PC-9 (cell line): Measurements from ENCODE around the gene PLEKHM2.

Experiments used
- CTCF ChIP-seq: fragments of 200-600 bp; sonication (generic); conservative IDR thresholded peaks from 2 replicates; pipeline ENCODE4 v1.6.1; 2017; ENCODE audit warnings: mixed run types, antibody characterized with exemption, mild to moderate bottlenecking, moderate library complexity
- EZH2 ChIP-seq: fragments of 200-600 bp; sonication (generic); IDR thresholded peaks from 2 replicates; pipeline ENCODE4 v1.8.0; 2017; ENCODE audit warnings: antibody characterized with exemption, low read depth

DNA sequence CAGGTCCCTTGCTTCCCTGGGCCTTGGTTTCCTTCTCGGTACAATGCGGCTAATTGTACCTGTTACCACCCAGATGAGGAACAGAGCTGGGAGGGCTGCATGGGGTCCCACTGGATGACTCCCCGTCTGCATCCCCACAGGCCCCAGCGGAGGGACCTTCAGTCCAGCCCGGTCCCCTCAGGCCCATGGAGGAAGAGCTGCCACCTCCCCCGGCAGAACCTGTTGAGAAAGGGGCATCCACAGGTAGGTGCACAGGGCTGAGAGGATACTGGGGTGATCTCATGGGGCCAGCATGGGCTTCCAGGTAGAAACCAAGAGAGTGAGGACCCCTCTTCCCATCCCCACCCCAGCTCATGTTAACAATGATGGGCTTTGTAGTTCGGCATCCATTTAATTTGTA, 84.3 kb downstream of the PLEKHM2 start:
- no peak for TF ChIP-seq CTCF
- TF ChIP-seq EZH2, result no peak
